Measurements from ENCODE around the gene LRRC8B. TPM values are rescaled to one million over a fixed set of nuclear protein-coding genes. Genes with fewer than 3 reads are reported as not detected.
"Not testable (repeated sequence)": the region's sequence is repeated elsewhere in the genome, so short reads cannot be mapped to it uniquely, and the experiment has no call there.

LRRC8B gene
- total and polyA plus RNA-seq, 2 donors (not counting 1 experiment from before 2014, with no cell fraction given): 0.83 to 2.8 TPM

GRCh38 chr1:89516055-89516454 lies 8.6 kb upstream of the LRRC8B start:
- TF ChIP-seq, protein P1, sequence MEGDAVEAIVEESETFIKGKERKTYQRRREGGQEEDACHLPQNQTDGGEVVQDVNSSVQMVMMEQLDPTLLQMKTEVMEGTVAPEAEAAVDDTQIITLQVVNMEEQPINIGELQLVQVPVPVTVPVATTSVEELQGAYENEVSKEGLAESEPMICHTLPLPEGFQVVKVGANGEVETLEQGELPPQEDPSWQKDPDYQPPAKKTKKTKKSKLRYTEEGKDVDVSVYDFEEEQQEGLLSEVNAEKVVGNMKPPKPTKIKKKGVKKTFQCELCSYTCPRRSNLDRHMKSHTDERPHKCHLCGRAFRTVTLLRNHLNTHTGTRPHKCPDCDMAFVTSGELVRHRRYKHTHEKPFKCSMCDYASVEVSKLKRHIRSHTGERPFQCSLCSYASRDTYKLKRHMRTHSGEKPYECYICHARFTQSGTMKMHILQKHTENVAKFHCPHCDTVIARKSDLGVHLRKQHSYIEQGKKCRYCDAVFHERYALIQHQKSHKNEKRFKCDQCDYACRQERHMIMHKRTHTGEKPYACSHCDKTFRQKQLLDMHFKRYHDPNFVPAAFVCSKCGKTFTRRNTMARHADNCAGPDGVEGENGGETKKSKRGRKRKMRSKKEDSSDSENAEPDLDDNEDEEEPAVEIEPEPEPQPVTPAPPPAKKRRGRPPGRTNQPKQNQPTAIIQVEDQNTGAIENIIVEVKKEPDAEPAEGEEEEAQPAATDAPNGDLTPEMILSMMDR (conservative IDR thresholded peaks at IDR 0.05 in 1 of 2, IDR thresholded peaks at IDR 0.05 in 1 of 2; ENCODE audit: low read depth in 1 of 2, low read length in 2 of 2): no peak
- TF ChIP-seq EZH2 (IDR thresholded peaks at IDR 0.05; ENCODE audit: low read length, missing control alignments): no peak

DNA sequence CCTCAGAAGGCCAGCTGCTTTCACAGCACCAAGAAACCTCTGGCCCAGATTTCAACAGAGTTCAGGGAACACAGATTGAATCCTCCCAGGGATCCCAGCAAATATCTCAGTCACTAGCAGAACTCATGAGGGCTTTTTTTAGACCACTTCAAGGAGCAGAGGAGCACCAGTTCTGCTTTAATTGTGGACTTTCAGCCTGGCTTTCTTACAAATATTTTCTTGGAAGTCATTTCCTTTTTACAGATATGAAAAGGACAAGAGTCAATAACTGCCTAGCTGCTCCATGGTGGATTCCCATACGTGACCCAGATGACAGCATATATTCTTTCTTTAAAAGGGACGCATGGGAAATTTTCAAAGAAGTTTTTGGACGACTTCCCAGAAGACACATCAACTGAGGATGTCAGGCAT lies 6.4 kb upstream of the LRRC8B start:
- Histone ChIP-seq H3K4me2 (ENCODE audit: extremely low read depth, insufficient read depth, low read length) (no peak overlapping the region), H3K4me3 (replicated peaks in 1 of 4; ENCODE audit: control extremely low read depth in 1 of 4, insufficient read depth in 1 of 4, low read depth in 3 of 4, low read length in 4 of 4) (no peak overlapping the region), H3K9me3 (ENCODE audit: control insufficient read depth, insufficient read depth, low read depth, low read length) (no peaks in the 10 kb centered on the region), H3K36me3 (ENCODE audit: control insufficient read depth, insufficient read depth, low read length) (no peaks in the 10 kb centered on the region), H4K20me1 (ENCODE audit: control insufficient read depth, extremely low read depth, insufficient read depth, low read length) (no peaks in the 10 kb centered on the region), H3K4me1 (ENCODE audit: control insufficient read depth, extremely low read depth, insufficient read depth, low read length) (peaks cover 4% of the 10 kb centered on the region), H3K9ac (ENCODE audit: insufficient read depth, low read length) (no peak overlapping the region), H3K27me3 (ENCODE audit: control insufficient read depth, insufficient read depth, low read length) (no peaks in the 10 kb centered on the region), H2AFZ (ENCODE audit: low read length) (no peak overlapping the region), H3K27ac (ENCODE audit: insufficient read depth, low read length) (no peak overlapping the region), H3K79me2 (ENCODE audit: control insufficient read depth, insufficient read depth, low read length) (no peaks in the 10 kb centered on the region)
- peak; percentile 8 to 67 for DNase-seq (ENCODE audit: low read depth in 2 of 2)
- TF ChIP-seq, protein P1 (conservative IDR thresholded peaks at IDR 0.05 in 1 of 2, IDR thresholded peaks at IDR 0.05 in 1 of 2; ENCODE audit: low read depth in 1 of 2, low read length in 2 of 2): no peak
- no peak for TF ChIP-seq EZH2 (IDR thresholded peaks at IDR 0.05; ENCODE audit: low read length, missing control alignments)

More at GRCh38 chr1:89516055-89516454, 8.6 kb upstream of the LRRC8B start:
- H3K36me3 ChIP-seq (ENCODE audit: control insufficient read depth, insufficient read depth, low read length): no peaks in the 10 kb centered on the region
- H3K4me1 ChIP-seq (ENCODE audit: control insufficient read depth, extremely low read depth, insufficient read depth, low read length): peaks cover 4% of the 10 kb centered on the region
- H3K4me2 ChIP-seq (ENCODE audit: extremely low read depth, insufficient read depth, low read length): no peak overlapping the region
- no peaks in the 10 kb centered on the region for H3K79me2 ChIP-seq (ENCODE audit: control insufficient read depth, insufficient read depth, low read length)
- H4K20me1 ChIP-seq (ENCODE audit: control insufficient read depth, extremely low read depth, insufficient read depth, low read length): no peaks in the 10 kb centered on the region
- no peaks in the 10 kb centered on the region for H3K9me3 ChIP-seq (ENCODE audit: control insufficient read depth, insufficient read depth, low read depth, low read length)
- peak; percentile 62 to 73 for DNase-seq (ENCODE audit: low read depth in 2 of 2)
- no peaks in the 10 kb centered on the region for H3K27me3 ChIP-seq (ENCODE audit: control insufficient read depth, insufficient read depth, low read length)
- no peak overlapping the region for H2AFZ ChIP-seq (ENCODE audit: low read length)
- H3K9ac ChIP-seq (ENCODE audit: insufficient read depth, low read length): no peak overlapping the region
- no peak overlapping the region for H3K4me3 ChIP-seq (replicated peaks in 1 of 4; ENCODE audit: control extremely low read depth in 1 of 4, insufficient read depth in 1 of 4, low read depth in 3 of 4, low read length in 4 of 4)
- no peak overlapping the region for H3K27ac ChIP-seq (ENCODE audit: insufficient read depth, low read length)

DNA sequence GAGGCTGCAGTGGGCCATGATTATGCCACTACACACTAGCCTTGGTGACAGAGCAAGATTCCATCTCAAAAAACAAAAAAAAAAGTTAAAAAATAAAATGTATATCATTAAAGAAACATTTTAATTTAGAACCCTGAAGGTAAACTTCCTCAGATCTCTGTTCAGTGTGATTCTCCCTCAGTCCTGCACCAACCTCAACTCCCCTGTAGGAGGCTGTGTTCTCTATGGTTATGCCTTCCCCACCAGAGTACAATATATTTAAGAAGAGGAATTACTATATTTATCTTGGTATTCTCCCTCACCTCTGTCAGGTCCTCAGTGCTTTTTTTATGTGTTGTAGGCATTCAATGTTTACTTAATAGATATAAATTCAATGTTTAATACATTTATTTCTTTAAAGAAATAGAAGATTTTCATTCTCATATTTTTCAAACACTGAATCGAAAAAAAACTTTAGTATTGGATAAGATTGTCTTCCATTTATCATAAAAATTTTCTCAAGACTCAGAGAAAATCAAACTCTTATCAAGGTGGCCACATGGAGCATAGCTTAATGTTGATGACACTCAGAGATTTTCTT lies 4.8 kb upstream of the LRRC8B start:
- peak; percentile 25 to 64 for DNase-seq (ENCODE audit: low read depth in 2 of 2)
- Histone ChIP-seq H3K79me2 (ENCODE audit: control insufficient read depth, insufficient read depth, low read length) (no peaks in the 10 kb centered on the region), H3K4me1 (ENCODE audit: control insufficient read depth, extremely low read depth, insufficient read depth, low read length) (peaks cover 6% of the 10 kb centered on the region), H3K4me2 (ENCODE audit: extremely low read depth, insufficient read depth, low read length) (no peak overlapping the region), H3K27me3 (ENCODE audit: control insufficient read depth, insufficient read depth, low read length) (no peaks in the 10 kb centered on the region), H3K9ac (ENCODE audit: insufficient read depth, low read length) (no peak overlapping the region), H2AFZ (ENCODE audit: low read length) (no peak overlapping the region), H3K36me3 (ENCODE audit: control insufficient read depth, insufficient read depth, low read length) (no peaks in the 10 kb centered on the region), H3K9me3 (ENCODE audit: control insufficient read depth, insufficient read depth, low read depth, low read length) (no peaks in the 10 kb centered on the region), H3K4me3 (replicated peaks in 1 of 4; ENCODE audit: control extremely low read depth in 1 of 4, insufficient read depth in 1 of 4, low read depth in 3 of 4, low read length in 4 of 4) (no peak overlapping the region), H4K20me1 (ENCODE audit: control insufficient read depth, extremely low read depth, insufficient read depth, low read length) (no peaks in the 10 kb centered on the region), H3K27ac (ENCODE audit: insufficient read depth, low read length) (no peak overlapping the region)
- TF ChIP-seq, protein P1 (conservative IDR thresholded peaks at IDR 0.05 in 1 of 2, IDR thresholded peaks at IDR 0.05 in 1 of 2; ENCODE audit: low read depth in 1 of 2, low read length in 2 of 2): peak; percentile 72 to 77
- TF ChIP-seq EZH2 (IDR thresholded peaks at IDR 0.05; ENCODE audit: low read length, missing control alignments): no peak

GRCh38 chr1:89521977-89522376 lies 2.7 kb upstream of the LRRC8B start:
- not testable (repeated sequence) for H3K79me2 ChIP-seq (ENCODE audit: control insufficient read depth, insufficient read depth, low read length); H3K9me3 ChIP-seq (ENCODE audit: control insufficient read depth, insufficient read depth, low read depth, low read length); H3K36me3 ChIP-seq (ENCODE audit: control insufficient read depth, insufficient read depth, low read length); H3K4me2 ChIP-seq (ENCODE audit: extremely low read depth, insufficient read depth, low read length); H3K4me3 ChIP-seq (replicated peaks in 1 of 4; ENCODE audit: control extremely low read depth in 1 of 4, insufficient read depth in 1 of 4, low read depth in 3 of 4, low read length in 4 of 4); DNase-seq (ENCODE audit: low read depth in 2 of 2); H3K27me3 ChIP-seq (ENCODE audit: control insufficient read depth, insufficient read depth, low read length); H3K27ac ChIP-seq (ENCODE audit: insufficient read depth, low read length); H3K4me1 ChIP-seq (ENCODE audit: control insufficient read depth, extremely low read depth, insufficient read depth, low read length); H3K9ac ChIP-seq (ENCODE audit: insufficient read depth, low read length); H4K20me1 ChIP-seq (ENCODE audit: control insufficient read depth, extremely low read depth, insufficient read depth, low read length); H2AFZ ChIP-seq (ENCODE audit: low read length)

Data from fibroblast of lung (primary cell).